GM10847 (cell line): ENCODE measurements around the gene ACADS.

Source experiments
- POLR2A ChIP-seq: IDR thresholded peaks from 2 replicates; pipeline ENCODE4 v1.6.1; 2011; ENCODE audit not compliant: insufficient read length; ENCODE audit errors: extremely low read depth

The ACADS gene

GRCh38 chr12:120712610-120713009 lies 13.0 kb upstream of the ACADS start:
- no peak for TF ChIP-seq POLR2A

- no peak for TF ChIP-seq POLR2A
Measured at GRCh38 chr12:120713861-120714482, 11.7 kb upstream of the ACADS start.

GRCh38 chr12:120718055-120718454 lies 7.6 kb upstream of the ACADS start:
- TF ChIP-seq POLR2A = no peak

GRCh38 chr12:120719072-120719471 lies 6.6 kb upstream of the ACADS start:
- no peak for TF ChIP-seq POLR2A

GRCh38 chr12:120719496-120720233 lies 6.0 kb upstream of the ACADS start:
- no peak for TF ChIP-seq POLR2A

- TF ChIP-seq POLR2A = no peak
Measured at GRCh38 chr12:120720234-120720986, 5.2 kb upstream of the ACADS start.

GRCh38 chr12:120720987-120721801 lies 4.4 kb upstream of the ACADS start:
- TF ChIP-seq POLR2A = no peak

GRCh38 chr12:120721866-120722265 lies 3.8 kb upstream of the ACADS start:
- no peak for TF ChIP-seq POLR2A

GRCh38 chr12:120722784-120723183 lies 2.8 kb upstream of the ACADS start:
- TF ChIP-seq POLR2A = no peak

- TF ChIP-seq POLR2A = no peak
Measured at GRCh38 chr12:120724720-120725119, 906 bp upstream of the ACADS start.

GRCh38 chr12:120725151-120725658 lies 421 bp upstream of the ACADS start:
- no peak for TF ChIP-seq POLR2A

- TF ChIP-seq POLR2A = no peak
Measured at GRCh38 chr12:120726510-120726793, 826 bp downstream of the ACADS start.

- TF ChIP-seq POLR2A = no peak
Measured at GRCh38 chr12:120726961-120727360, 1.3 kb downstream of the ACADS start.

- TF ChIP-seq POLR2A = no peak
Measured at GRCh38 chr12:120733574-120733973, 7.9 kb downstream of the ACADS start.

- no peak for TF ChIP-seq POLR2A
Measured at GRCh38 chr12:120734210-120734609, 8.6 kb downstream of the ACADS start.

- no peak for TF ChIP-seq POLR2A
Measured at GRCh38 chr12:120735181-120735580, 9.6 kb downstream of the ACADS start.
